Islet of Langerhans (tissue), 1 donor: Measurements from ENCODE around the gene IGFBP2.

ENCODE experiments used
- FAIRE-seq: peaks from one replicate; lab custom pipeline; 2011; peaks lifted over from hg19 to GRCh38; lab: Jason Lieb, UNC

IGFBP2 gene

GRCh38 chr2:216637472-216637871 is 4.3 kb downstream of the IGFBP2 start:
- FAIRE-seq, result no peak

- no peak for FAIRE-seq
Observed at GRCh38 chr2:216643986-216644659, 10.9 kb downstream of the IGFBP2 start.

- FAIRE-seq, result no peak
Observed at GRCh38 chr2:216644842-216645635, 11.8 kb downstream of the IGFBP2 start.

GRCh38 chr2:216645636-216645950 is 12.4 kb downstream of the IGFBP2 start:
- FAIRE-seq, result no peak

- no peak for FAIRE-seq
Observed at GRCh38 chr2:216646116-216646515, 12.9 kb downstream of the IGFBP2 start.

- FAIRE-seq, result no peak
Observed at GRCh38 chr2:216648105-216648504, 14.9 kb downstream of the IGFBP2 start.

GRCh38 chr2:216649574-216649973 is 16.4 kb downstream of the IGFBP2 start:
- FAIRE-seq, result no peak

GRCh38 chr2:216650626-216651257 is 17.5 kb downstream of the IGFBP2 start:
- FAIRE-seq, result no peak

GRCh38 chr2:216651351-216651881 is 18.2 kb downstream of the IGFBP2 start:
- no peak for FAIRE-seq

GRCh38 chr2:216652566-216652965 is 19.3 kb downstream of the IGFBP2 start:
- no peak for FAIRE-seq

- FAIRE-seq, result no peak
Observed at GRCh38 chr2:216653093-216653799, 20.0 kb downstream of the IGFBP2 start.

- FAIRE-seq, result no peak
Observed at GRCh38 chr2:216653931-216654365, 20.7 kb downstream of the IGFBP2 start.

GRCh38 chr2:216654528-216655052 is 21.4 kb downstream of the IGFBP2 start:
- no peak for FAIRE-seq

GRCh38 chr2:216657086-216657855 is 24.1 kb downstream of the IGFBP2 start:
- no peak for FAIRE-seq

GRCh38 chr2:216657980-216658379 is 24.8 kb downstream of the IGFBP2 start:
- no peak for FAIRE-seq

- no peak for FAIRE-seq
Observed at GRCh38 chr2:216658757-216659156, 25.5 kb downstream of the IGFBP2 start.

GRCh38 chr2:216659276-216659675 is 26.1 kb downstream of the IGFBP2 start:
- no peak for FAIRE-seq

GRCh38 chr2:216660496-216660895 is 27.3 kb downstream of the IGFBP2 start:
- no peak for FAIRE-seq

- no peak for FAIRE-seq
Observed at GRCh38 chr2:216661051-216661450, 27.8 kb downstream of the IGFBP2 start.

GRCh38 chr2:216661639-216662375 is 28.6 kb downstream of the IGFBP2 start:
- no peak for FAIRE-seq

- no peak for FAIRE-seq
Observed at GRCh38 chr2:216663106-216663505, 29.9 kb downstream of the IGFBP2 start.
